ENCODE data around the gene IRF5.
"Not testable (repeated sequence)": the region's sequence is repeated elsewhere in the genome, so short reads cannot be mapped to it uniquely, and the experiment has no call there.

Gene IRF5

GRCh38 chr7:128968624-128969023 is 30.9 kb downstream of the IRF5 start:
- no peak for DNase-seq

GRCh38 chr7:128974241-128974934 is 36.7 kb downstream of the IRF5 start:
- no peak for DNase-seq

- no peak for DNase-seq
Measured at GRCh38 chr7:128982105-128982504, 44.4 kb downstream of the IRF5 start.

- DNase-seq: no peak
Measured at GRCh38 chr7:128985660-128986059, 47.9 kb downstream of the IRF5 start.

GRCh38 chr7:128986609-128987008 is 48.9 kb downstream of the IRF5 start:
- DNase-seq: no peak

DNA sequence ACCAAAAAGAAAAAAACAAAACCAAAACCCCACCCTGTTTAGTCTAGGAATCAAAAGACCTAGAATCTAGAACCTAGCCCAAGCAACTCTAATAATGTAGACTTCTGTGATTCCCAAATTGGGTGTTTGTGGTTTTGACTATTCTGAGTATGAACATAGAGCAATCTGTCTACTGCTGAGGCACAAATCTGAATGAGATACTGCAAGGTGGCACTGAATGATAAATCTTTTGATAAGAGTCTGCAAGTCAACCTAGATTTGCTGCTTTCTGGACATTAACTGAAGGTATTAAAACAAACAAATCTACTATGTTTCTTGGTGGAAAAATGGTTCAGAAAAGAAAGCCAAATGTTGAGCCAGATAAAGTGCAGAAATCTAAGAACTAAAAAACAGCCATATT is 50.6 kb downstream of the IRF5 start:
- DNase-seq: no peak

GRCh38 chr7:128989961-128990360 is 52.2 kb downstream of the IRF5 start:
- no peak for DNase-seq

GRCh38 chr7:128993419-128993818 is 55.7 kb downstream of the IRF5 start:
- DNase-seq: no peak

- DNase-seq: not testable (repeated sequence)
Measured at GRCh38 chr7:128994560-128994959, 56.8 kb downstream of the IRF5 start.

DNA sequence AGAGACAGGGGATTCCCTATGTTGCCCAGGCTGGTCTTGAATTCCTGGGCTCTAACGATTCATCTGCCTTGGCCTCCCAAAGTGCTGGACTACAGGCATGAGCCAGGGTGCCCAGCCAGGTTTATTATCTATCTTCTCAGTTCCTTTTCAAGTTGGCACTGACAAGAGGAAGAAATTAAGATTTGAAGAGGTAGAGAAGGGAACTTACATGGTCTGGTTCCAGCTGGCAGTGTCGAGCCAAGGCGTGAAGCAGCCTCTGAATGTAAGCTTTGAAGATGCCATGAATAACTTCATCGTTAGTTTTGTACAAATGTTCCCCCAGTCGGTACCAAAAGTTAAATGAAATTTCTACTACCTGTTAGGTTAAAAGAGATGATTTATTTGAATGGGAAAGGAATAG is 59.5 kb downstream of the IRF5 start:
- no peak for DNase-seq
